SIG-M5 treated with dmso at 0.1 percent for 504 hours (cell line): ENCODE measurements around the gene FGD2.
A peak's percentile ranks its signal among the peaks of the same experiment; 100 is the strongest.
"Not testable (repeated sequence)": the region's sequence is repeated elsewhere in the genome, so short reads cannot be mapped to it uniquely, and the experiment has no call there.

Source experiments
- DNase-seq: peaks from one replicate; lab custom pipeline; 2025; ENCODE audit not compliant: unreplicated experiment; lab: John Stamatoyannopoulos, UW

The FGD2 gene

GRCh38 chr6:37038292-37039198 lies 33.1 kb downstream of the FGD2 start:
- no peak for DNase-seq

GRCh38 chr6:37039958-37040357 lies 34.5 kb downstream of the FGD2 start:
- no peak for DNase-seq

- DNase-seq, result no peak
Measured at GRCh38 chr6:37041521-37041920, 36.1 kb downstream of the FGD2 start.

- DNase-seq, result no peak
Measured at GRCh38 chr6:37042150-37042549, 36.7 kb downstream of the FGD2 start.

GRCh38 chr6:37043091-37043490 lies 37.6 kb downstream of the FGD2 start:
- not testable (repeated sequence) for DNase-seq

GRCh38 chr6:37047346-37047688 lies 41.9 kb downstream of the FGD2 start:
- DNase-seq, result no peak

GRCh38 chr6:37047689-37048402 lies 42.4 kb downstream of the FGD2 start:
- DNase-seq, result no peak

GRCh38 chr6:37048403-37048850 lies 43.0 kb downstream of the FGD2 start:
- DNase-seq, result no peak

- no peak for DNase-seq
Measured at GRCh38 chr6:37048851-37049757, 43.6 kb downstream of the FGD2 start.

- no peak for DNase-seq
Measured at GRCh38 chr6:37049758-37050044, 44.2 kb downstream of the FGD2 start.

GRCh38 chr6:37050045-37050853 lies 44.8 kb downstream of the FGD2 start:
- DNase-seq, result peak; percentile 91

GRCh38 chr6:37050854-37051137 lies 45.3 kb downstream of the FGD2 start:
- DNase-seq, result no peak

- peak; percentile 53 for DNase-seq
Measured at GRCh38 chr6:37051138-37052026, 45.9 kb downstream of the FGD2 start.

- no peak for DNase-seq
Measured at GRCh38 chr6:37052027-37052628, 46.7 kb downstream of the FGD2 start.

GRCh38 chr6:37053683-37054082 lies 48.2 kb downstream of the FGD2 start:
- no peak for DNase-seq

GRCh38 chr6:37054171-37054570 lies 48.7 kb downstream of the FGD2 start:
- DNase-seq, result no peak

GRCh38 chr6:37054580-37054979 lies 49.1 kb downstream of the FGD2 start:
- DNase-seq, result no peak

GRCh38 chr6:37056112-37056403 lies 50.6 kb downstream of the FGD2 start:
- DNase-seq, result no peak

- no peak for DNase-seq
Measured at GRCh38 chr6:37056439-37057127, 51.1 kb downstream of the FGD2 start.
